GM23338 (cell line): Measurements from ENCODE around the gene SEMA5A.

ENCODE experiments used
- CREB1 ChIP-seq: fragments of 250-450 bp; sonication (Bioruptor Pico); IDR thresholded peaks from 2 replicates; pipeline ENCODE4 v1.5.0; 2020; ENCODE audit warnings: low read depth, mild to moderate bottlenecking, moderate library complexity
- ETS1 ChIP-seq: IDR thresholded peaks from 2 replicates; pipeline ENCODE4 v1.6.1; 2016; ENCODE audit warnings: antibody characterized with exemption
- EZH2 ChIP-seq: fragments of 200-600 bp; sonication (generic); IDR thresholded peaks from one replicate; pipeline ENCODE4 v1.8.0; 2017; ENCODE audit warnings: antibody characterized with exemption, mild to moderate bottlenecking, low read depth; ENCODE audit not compliant: unreplicated experiment
- EZH2phosphoT487 ChIP-seq: fragments of 200-600 bp; sonication (generic); IDR thresholded peaks from one replicate; pipeline ENCODE4 v1.8.1; 2018; ENCODE audit warnings: antibody characterized with exemption; ENCODE audit not compliant: unreplicated experiment
- JUNB ChIP-seq: IDR thresholded peaks from one replicate; pipeline ENCODE4 v1.6.1; 2016; ENCODE audit warnings: antibody characterized with exemption; ENCODE audit not compliant: unreplicated experiment
- NANOG ChIP-seq: IDR thresholded peaks from 2 replicates; pipeline ENCODE4 v1.6.1; 2016; ENCODE audit warnings: antibody characterized with exemption, borderline replicate concordance
- POLR2AphosphoS5 ChIP-seq: IDR thresholded peaks from 2 replicates; pipeline ENCODE4 v1.6.1; 2016; ENCODE audit warnings: antibody characterized with exemption, low read depth
- ZNF114 ChIP-seq: fragments of 250-450 bp; sonication (Bioruptor Pico); IDR thresholded peaks from 2 replicates; pipeline ENCODE4 v1.5.0; 2020; ENCODE audit warnings: mild to moderate bottlenecking, moderate library complexity
- ZNF331 ChIP-seq: fragments of 250-450 bp; sonication (Bioruptor Pico); IDR thresholded peaks from 2 replicates; pipeline ENCODE4 v1.5.0; 2020; ENCODE audit warnings: low read depth, mild to moderate bottlenecking, moderate library complexity
- TF ChIP-seq, protein P1 (sequence below), 2 experiments: fragments of 200-600 bp in 1 of 2; sonication (generic) in 1 of 2; conservative IDR thresholded peaks; 2 replicates each; pipeline versions ENCODE4 v1.5.1 to v1.6.1; 2016 to 2017; ENCODE audit warnings: antibody characterized with exemption in 2 of 2, low read depth in 2 of 2, mild to moderate bottlenecking in 2 of 2, moderate library complexity in 1 of 2
- TF ChIP-seq, protein P2 (sequence below): IDR thresholded peaks from one replicate; pipeline ENCODE4 v1.6.1; 2018; ENCODE audit warnings: antibody characterized with exemption; ENCODE audit not compliant: unreplicated experiment

GRCh38 chr5:9183992-9184391, 361.9 kb downstream of the SEMA5A start:
- TF ChIP-seq, protein P1, sequence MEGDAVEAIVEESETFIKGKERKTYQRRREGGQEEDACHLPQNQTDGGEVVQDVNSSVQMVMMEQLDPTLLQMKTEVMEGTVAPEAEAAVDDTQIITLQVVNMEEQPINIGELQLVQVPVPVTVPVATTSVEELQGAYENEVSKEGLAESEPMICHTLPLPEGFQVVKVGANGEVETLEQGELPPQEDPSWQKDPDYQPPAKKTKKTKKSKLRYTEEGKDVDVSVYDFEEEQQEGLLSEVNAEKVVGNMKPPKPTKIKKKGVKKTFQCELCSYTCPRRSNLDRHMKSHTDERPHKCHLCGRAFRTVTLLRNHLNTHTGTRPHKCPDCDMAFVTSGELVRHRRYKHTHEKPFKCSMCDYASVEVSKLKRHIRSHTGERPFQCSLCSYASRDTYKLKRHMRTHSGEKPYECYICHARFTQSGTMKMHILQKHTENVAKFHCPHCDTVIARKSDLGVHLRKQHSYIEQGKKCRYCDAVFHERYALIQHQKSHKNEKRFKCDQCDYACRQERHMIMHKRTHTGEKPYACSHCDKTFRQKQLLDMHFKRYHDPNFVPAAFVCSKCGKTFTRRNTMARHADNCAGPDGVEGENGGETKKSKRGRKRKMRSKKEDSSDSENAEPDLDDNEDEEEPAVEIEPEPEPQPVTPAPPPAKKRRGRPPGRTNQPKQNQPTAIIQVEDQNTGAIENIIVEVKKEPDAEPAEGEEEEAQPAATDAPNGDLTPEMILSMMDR (conservative IDR thresholded peaks at IDR 0.05; ENCODE audit: low read depth in 2 of 2): no peak
- TF ChIP-seq, protein P2, sequence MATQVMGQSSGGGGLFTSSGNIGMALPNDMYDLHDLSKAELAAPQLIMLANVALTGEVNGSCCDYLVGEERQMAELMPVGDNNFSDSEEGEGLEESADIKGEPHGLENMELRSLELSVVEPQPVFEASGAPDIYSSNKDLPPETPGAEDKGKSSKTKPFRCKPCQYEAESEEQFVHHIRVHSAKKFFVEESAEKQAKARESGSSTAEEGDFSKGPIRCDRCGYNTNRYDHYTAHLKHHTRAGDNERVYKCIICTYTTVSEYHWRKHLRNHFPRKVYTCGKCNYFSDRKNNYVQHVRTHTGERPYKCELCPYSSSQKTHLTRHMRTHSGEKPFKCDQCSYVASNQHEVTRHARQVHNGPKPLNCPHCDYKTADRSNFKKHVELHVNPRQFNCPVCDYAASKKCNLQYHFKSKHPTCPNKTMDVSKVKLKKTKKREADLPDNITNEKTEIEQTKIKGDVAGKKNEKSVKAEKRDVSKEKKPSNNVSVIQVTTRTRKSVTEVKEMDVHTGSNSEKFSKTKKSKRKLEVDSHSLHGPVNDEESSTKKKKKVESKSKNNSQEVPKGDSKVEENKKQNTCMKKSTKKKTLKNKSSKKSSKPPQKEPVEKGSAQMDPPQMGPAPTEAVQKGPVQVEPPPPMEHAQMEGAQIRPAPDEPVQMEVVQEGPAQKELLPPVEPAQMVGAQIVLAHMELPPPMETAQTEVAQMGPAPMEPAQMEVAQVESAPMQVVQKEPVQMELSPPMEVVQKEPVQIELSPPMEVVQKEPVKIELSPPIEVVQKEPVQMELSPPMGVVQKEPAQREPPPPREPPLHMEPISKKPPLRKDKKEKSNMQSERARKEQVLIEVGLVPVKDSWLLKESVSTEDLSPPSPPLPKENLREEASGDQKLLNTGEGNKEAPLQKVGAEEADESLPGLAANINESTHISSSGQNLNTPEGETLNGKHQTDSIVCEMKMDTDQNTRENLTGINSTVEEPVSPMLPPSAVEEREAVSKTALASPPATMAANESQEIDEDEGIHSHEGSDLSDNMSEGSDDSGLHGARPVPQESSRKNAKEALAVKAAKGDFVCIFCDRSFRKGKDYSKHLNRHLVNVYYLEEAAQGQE: no peak
- TF ChIP-seq EZH2 (no peak), EZH2phosphoT487 (no peak), POLR2AphosphoS5 (no peak), JUNB (no peak), CREB1 (CRISPR knock-in tag) (no peak), ETS1 (no peak), ZNF114 (no peak), ZNF331 (CRISPR knock-in tag) (no peak), NANOG (no peak)
